Upper lobe of left lung (tissue), 4 donors: ENCODE data around the gene GRID1.

Experiments used
- POLR2A ChIP-seq, 4 donors: fragments of 450-650 bp; IDR thresholded peaks; one replicate each; pipeline ENCODE4 v1.5.1; 2016 to 2017; ENCODE audit warnings: antibody characterized with exemption in 4 of 4, mild to moderate bottlenecking in 2 of 4
- TF ChIP-seq, protein P1 (sequence below), 6 experiments: fragments of 450-650 bp in 4 of 6; fragments of 200-600 bp in 2 of 6; sonication (generic) in 2 of 6; IDR thresholded peaks; one replicate each; pipeline ENCODE4 v1.5.1; 2016 to 2019; ENCODE audit warnings: antibody characterized with exemption in 6 of 6

DNA sequence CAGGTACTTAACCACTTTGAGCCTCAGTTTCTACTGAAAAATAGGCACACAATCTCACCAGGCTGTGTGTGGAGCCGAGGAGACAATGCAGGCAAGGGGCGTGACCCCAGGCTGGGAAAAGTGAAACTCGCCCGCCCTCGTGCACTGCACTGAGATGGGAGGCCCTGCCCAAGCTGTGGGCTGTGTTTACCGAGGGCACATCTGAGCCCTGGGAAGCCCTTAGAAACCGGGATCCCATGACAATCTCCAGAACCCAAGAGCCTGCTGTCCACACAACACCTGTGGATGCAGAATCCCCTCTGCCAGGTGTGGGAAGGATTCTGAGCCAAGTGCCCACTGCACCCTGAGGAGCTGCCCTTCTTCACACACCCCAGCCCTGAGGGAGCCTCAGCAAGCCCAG lies 198.3 kb downstream of the GRID1 start:
- TF ChIP-seq, protein P1, sequence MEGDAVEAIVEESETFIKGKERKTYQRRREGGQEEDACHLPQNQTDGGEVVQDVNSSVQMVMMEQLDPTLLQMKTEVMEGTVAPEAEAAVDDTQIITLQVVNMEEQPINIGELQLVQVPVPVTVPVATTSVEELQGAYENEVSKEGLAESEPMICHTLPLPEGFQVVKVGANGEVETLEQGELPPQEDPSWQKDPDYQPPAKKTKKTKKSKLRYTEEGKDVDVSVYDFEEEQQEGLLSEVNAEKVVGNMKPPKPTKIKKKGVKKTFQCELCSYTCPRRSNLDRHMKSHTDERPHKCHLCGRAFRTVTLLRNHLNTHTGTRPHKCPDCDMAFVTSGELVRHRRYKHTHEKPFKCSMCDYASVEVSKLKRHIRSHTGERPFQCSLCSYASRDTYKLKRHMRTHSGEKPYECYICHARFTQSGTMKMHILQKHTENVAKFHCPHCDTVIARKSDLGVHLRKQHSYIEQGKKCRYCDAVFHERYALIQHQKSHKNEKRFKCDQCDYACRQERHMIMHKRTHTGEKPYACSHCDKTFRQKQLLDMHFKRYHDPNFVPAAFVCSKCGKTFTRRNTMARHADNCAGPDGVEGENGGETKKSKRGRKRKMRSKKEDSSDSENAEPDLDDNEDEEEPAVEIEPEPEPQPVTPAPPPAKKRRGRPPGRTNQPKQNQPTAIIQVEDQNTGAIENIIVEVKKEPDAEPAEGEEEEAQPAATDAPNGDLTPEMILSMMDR (IDR thresholded peaks at IDR 0.05), result no peak
- TF ChIP-seq POLR2A (IDR thresholded peaks at IDR 0.05), result no peak
